C4-2B (cell line): ENCODE data around the gene RPAP3.
A peak's percentile ranks its signal among the peaks of the same experiment; 100 is the strongest.

Experiments
- H3K27ac ChIP-seq: fragments of 450-650 bp; 2 replicates; pipeline ENCODE4 v1.5.1; 2017
- CTCF ChIP-seq: fragments of 450-650 bp; conservative IDR thresholded peaks from 2 replicates; pipeline ENCODE4 v1.5.1; 2017; ENCODE audit warnings: mild to moderate bottlenecking
- ZFX ChIP-seq: fragments of 450-650 bp; IDR thresholded peaks from 2 replicates; pipeline ENCODE4 v1.6.1; 2017

RPAP3 gene

DNA sequence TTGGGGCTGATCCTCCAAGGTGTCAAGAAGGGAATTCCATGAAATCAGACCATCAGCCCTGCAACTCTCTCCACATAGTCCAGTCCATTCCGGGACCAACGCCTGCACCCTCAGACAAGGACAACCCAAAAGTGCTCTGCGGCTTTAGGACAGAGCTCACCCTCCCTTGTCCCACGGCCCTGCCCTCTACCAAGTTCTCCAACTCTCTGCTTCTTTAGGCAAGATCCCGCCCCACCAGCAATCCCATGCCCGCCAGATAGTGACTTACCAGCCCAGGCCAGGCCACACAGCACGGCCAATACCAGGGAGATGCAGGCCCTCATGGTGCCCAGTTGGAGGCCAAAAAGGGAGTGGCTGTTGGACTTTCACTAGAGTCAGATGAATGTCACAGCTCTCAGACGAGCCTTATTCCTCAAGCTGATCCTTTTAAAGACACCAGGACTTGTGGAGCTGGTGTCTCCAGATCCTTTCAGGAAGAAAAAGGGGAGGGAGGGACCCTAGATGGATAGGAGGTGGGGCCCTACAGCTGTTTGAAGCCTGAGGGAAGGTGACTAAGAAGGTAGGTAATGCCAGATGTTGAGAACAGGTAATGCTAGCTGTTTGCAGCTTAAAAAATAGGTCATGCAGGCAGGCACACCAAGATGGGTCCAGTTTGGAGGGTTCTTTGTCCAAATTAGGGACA, 19.4 kb upstream of the RPAP3 start, which contains the start of gene ENDOU:
Gene ENDOU, minus strand, starts transcription at position 400 of the 682 bp plus-strand sequence. Its CDS starts 77 bp downstream, at position 323.
- no peak for TF ChIP-seq ZFX
- no peak for TF ChIP-seq CTCF
- H3K27ac ChIP-seq: no peak within 1 kb of the TSS

- TF ChIP-seq CTCF (no peak), ZFX (no peak)
These were observed 17.3 kb upstream of the RPAP3 start for GRCh38 chr12:47722941-47723631.

DNA sequence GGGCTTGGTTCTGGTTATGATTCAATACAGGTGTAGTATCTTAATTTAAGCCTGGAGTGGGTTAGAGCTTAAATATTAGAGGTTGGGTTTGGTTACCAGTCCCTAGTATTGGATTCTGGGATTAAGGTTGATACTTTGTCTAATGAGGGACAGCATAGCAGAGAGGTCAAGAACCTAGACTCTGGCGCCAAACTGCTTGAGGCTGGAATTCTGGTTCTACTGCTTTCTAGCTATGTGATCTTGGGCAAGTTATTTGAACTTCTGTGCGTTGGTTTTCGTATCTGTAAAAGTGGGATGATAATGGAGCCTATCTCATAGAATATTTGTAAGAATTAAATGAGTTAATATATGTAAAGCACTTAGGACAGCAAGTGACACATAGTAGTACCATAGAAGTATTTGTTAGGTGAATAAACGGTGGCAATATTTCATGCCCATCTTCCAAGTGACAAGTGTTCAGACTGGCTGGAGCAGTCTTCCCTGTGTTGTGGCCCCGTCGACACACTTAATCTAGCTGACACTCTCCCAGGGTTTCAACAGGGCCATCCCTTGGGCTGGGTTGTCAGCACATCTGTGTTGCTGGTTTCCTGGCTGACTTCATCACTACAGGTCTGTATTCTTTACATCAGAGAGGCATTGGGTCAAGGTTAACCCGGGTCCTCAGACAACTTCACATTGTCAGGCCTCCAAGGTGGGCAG, 16.5 kb upstream of the RPAP3 start:
- no peak for TF ChIP-seq CTCF
- no peak for TF ChIP-seq ZFX
- H3K27ac ChIP-seq: 0 out of 2 replicates have a peak overlapping the region, but pooled peaks have one; percentile 11

More at GRCh38 chr12:47722941-47723631, 17.3 kb upstream of the RPAP3 start:
- 0 out of 2 replicates have a peak overlapping the region, but pooled peaks have one; percentile 11 for H3K27ac ChIP-seq

DNA sequence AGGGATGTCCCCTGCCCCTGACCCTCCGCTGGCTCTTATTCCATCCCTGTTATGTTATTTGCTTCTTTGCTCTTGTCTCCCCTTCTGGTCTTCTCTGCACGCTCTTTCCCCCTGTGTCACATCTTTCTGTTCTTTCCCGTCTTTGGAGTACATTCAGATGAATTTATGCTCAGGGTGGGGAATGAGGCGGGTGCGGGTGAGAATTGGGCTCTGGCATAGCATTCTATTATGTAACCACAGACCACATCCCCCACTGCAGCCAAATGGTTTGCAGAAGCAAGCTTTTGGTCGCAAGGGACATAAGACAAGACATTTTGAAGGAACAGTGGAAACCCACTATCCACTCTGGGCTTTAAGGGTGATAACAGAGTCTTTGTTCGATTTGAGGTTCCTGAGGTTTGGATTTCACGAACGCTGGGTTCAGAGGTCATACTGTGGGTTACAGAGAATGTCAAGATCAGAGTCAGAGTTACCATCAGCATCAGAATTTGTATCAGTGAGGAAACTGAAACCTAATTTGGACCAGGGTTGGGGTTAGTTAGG, 15.7 kb upstream of the RPAP3 start:
- H3K27ac ChIP-seq: no peak overlapping the region
- TF ChIP-seq CTCF: no peak
- TF ChIP-seq ZFX: no peak

- H3K27ac ChIP-seq: no peak overlapping the region
- TF ChIP-seq CTCF: no peak
- TF ChIP-seq ZFX: no peak
These were observed 12.7 kb upstream of the RPAP3 start for GRCh38 chr12:47718531-47718930.

GRCh38 chr12:47717443-47718193, 11.8 kb upstream of the RPAP3 start:
- peak overlapping the region; percentile 28 for H3K27ac ChIP-seq

More at GRCh38 chr12:47717443-47718193, 11.8 kb upstream of the RPAP3 start:
- TF ChIP-seq ZFX: no peak
- TF ChIP-seq CTCF: peak; percentile 89
